ENCODE data around the gene PCGF6.

Gene PCGF6

GRCh38 chr10:103256613-103257012 lies 94.3 kb downstream of the PCGF6 start:
- DNase-seq (ENCODE audit: low read depth) = no peak

- DNase-seq (ENCODE audit: low read depth) = no peak
Measured at GRCh38 chr10:103254538-103255325, 96.2 kb downstream of the PCGF6 start.

DNA sequence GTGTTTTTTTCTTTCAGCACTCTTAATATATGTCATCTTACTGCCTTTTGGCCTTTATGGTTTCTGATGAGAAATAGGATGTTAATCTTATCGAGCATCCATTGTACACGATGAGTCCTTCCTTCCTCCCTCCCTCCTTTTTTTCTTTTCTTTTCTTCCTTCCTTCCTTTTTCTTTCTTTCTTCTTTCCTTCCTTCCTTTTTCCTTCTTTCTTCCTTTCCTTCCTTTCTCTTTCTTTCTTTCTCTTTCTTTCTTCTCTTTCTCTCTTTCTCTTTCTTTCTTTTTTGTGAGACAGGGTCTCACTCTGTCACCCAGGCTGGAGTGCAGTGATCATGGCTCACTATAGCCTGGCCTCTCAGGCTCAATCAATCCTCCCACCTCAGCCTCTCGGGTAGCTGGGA lies 96.8 kb downstream of the PCGF6 start:
- no peak for DNase-seq (ENCODE audit: low read depth)

All from stimulated activated CD4-positive, alpha-beta T cell treated with anti-CD3 and anti-CD28 coated beads, Interleukin-2, amount 100 ng/mL, for 4 hours (primary cell).